AG04450 (cell line): ENCODE measurements around the gene NACC2. TPM values are rescaled to one million over a fixed set of nuclear protein-coding genes. Genes with fewer than 3 reads are reported as not detected.
"Not testable (repeated sequence)": the region's sequence is repeated elsewhere in the genome, so short reads cannot be mapped to it uniquely, and the experiment has no call there.

ENCODE experiments used
- CTCF ChIA-PET: fragments of 300-600, 350-600 bp; formaldehyde crosslinking; extraction: SDS; loops from one replicate; lab custom pipeline; 2022; ENCODE audit warnings: antibody characterized with exemption, inconsistent platforms; lab: Charles Lee
- POLR2A ChIA-PET: fragments of 350-600 bp; formaldehyde crosslinking; extraction: SDS; loops from one replicate; lab custom pipeline; 2021; ENCODE audit warnings: antibody characterized with exemption, inconsistent platforms; lab: Yijun Ruan, JAX
- DNase-seq: peaks from one replicate; pipeline ENCODE4 v3.0.0-alpha.2; 2011; ENCODE audit warnings: low read depth, low spot score
- H3K27ac ChIP-seq: one replicate; pipeline ENCODE4 v1.5.1; 2012; ENCODE audit warnings: low read depth, low read length, control low read depth
- H3K27me3 ChIP-seq: one replicate; pipeline ENCODE4 v1.6.0; 2012; ENCODE audit warnings: low read length; ENCODE audit not compliant: control insufficient read depth, insufficient read depth
- H3K4me3 ChIP-seq: 2 replicates; pipeline ENCODE4 v1.5.1; 2011; ENCODE audit warnings: mild to moderate bottlenecking, low read depth, low read length, control low read depth
- H3K9me3 ChIP-seq: 2 replicates; pipeline ENCODE4 v1.5.1; 2012; ENCODE audit warnings: low read length; ENCODE audit not compliant: control insufficient read depth, insufficient read depth
- CTCF ChIP-seq: IDR thresholded peaks from 2 replicates; pipeline ENCODE4 v1.5.1; 2011; ENCODE audit warnings: low read depth, low read length, control low read depth, inconsistent platforms
- polyA plus RNA-seq: library from polyadenylated mRNA; depleted of rRNA; stranded (reverse); fragments of >200 nt; gene quantifications from 2 replicates; pipeline ENCODE4 v1.2.3, GENCODE V29; 2011

NACC2 gene
- polyA plus RNA-seq, 1 experiment: 11.7 TPM

GRCh38 chr9:136104488-136104800 is 9.4 kb upstream of the NACC2 start:
- ChIA-PET CTCF (no interaction called here), POLR2A (no interaction called here)
- TF ChIP-seq CTCF: no peak

GRCh38 chr9:136103651-136104487 is 8.8 kb upstream of the NACC2 start:
- ChIA-PET POLR2A (no interaction called here), CTCF (no interaction called here)
- no peak overlapping the region for H3K27ac ChIP-seq
- H3K4me3 ChIP-seq: no peak overlapping the region
- H3K27me3 ChIP-seq: no peaks in the 10 kb centered on the region
- no peaks in the 10 kb centered on the region; the same call in 1 of the 2 replicates for H3K9me3 ChIP-seq
- DNase-seq: no peak
- TF ChIP-seq CTCF: no peak

More at GRCh38 chr9:136104488-136104800, 9.4 kb upstream of the NACC2 start:
- DNase-seq: no peak
- H3K4me3 ChIP-seq: no peak overlapping the region
- H3K27ac ChIP-seq: no peak overlapping the region
- no peaks in the 10 kb centered on the region for H3K27me3 ChIP-seq
- no peaks in the 10 kb centered on the region; the same call in 1 of the 2 replicates for H3K9me3 ChIP-seq

GRCh38 chr9:136101615-136102074 is 6.6 kb upstream of the NACC2 start:
- POLR2A ChIA-PET: interaction anchor here (0.5 kb wide), 1 partner anchor 241 kb away, joined by 13 read pairs; no protein-coding TSS in a partner anchor
- not testable (repeated sequence) for H3K9me3 ChIP-seq, H3K27me3 ChIP-seq, H3K4me3 ChIP-seq, H3K27ac ChIP-seq, DNase-seq
- CTCF ChIA-PET: interaction anchor here (0.8 kb wide), 1 partner anchor 12 kb away, joined by 6 read pairs; no protein-coding TSS in a partner anchor

GRCh38 chr9:136100700-136101614 is 5.9 kb upstream of the NACC2 start:
- Histone ChIP-seq H3K4me3 (no peak overlapping the region), H3K27ac (no peak overlapping the region), H3K27me3 (no peaks in the 10 kb centered on the region), H3K9me3 (no peaks in the 10 kb centered on the region; the same call in 1 of the 2 replicates)
- DNase-seq: no peak
- CTCF ChIA-PET: interaction anchor here (0.8 kb wide), 1 partner anchor 11 kb away, joined by 6 read pairs; no protein-coding TSS in a partner anchor
- POLR2A ChIA-PET: interaction anchor here (0.5 to 0.8 kb wide), 3 partner anchors 49 to 241 kb away, joined by 4 to 13 read pairs (median 6); no protein-coding TSS in a partner anchor
- TF ChIP-seq CTCF: no peak

- Histone ChIP-seq H3K27ac (no peak overlapping the region), H3K4me3 (no peak overlapping the region), H3K27me3 (no peaks in the 10 kb centered on the region), H3K9me3 (no peaks in the 10 kb centered on the region; the same call in 1 of the 2 replicates)
- no peak for DNase-seq
- no peak for TF ChIP-seq CTCF
- ChIA-PET CTCF (no interaction called here), POLR2A (no interaction called here)
Measured at GRCh38 chr9:136099542-136099941, 4.5 kb upstream of the NACC2 start.
